K562 (cell line): Measurements from ENCODE around the gene SETD1B. TPM values are rescaled to one million over a fixed set of nuclear protein-coding genes. Genes with fewer than 3 reads are reported as not detected.

Experiments
- ATAC-seq: fragments of 200-7000 bp; cut with Tn5 transposase; 3 replicates; pipeline ENCODE4 v1.9.1; 2020; ENCODE audit warnings: moderate library complexity
- BruUV-seq: library from RNA; stranded (reverse); fragments of 400-500 nt; replicated peaks from 2 replicates; lab custom pipeline; 2021; lab: Mats Ljungman, UMichigan
- CTCF ChIA-PET: fragments of 300-600 bp; formaldehyde crosslinking; extraction: SDS; loops from one replicate; lab custom pipeline; 2021; ENCODE audit warnings: low intra/inter-chr PET ratio; lab: Yijun Ruan, JAX
- POLR2A ChIA-PET: fragments of 300-600, 350-650 bp; sonication (Branson Sonifier 250); formaldehyde crosslinking; extraction: SDS; loops from one replicate; lab custom pipeline; 2021; ENCODE audit warnings: antibody characterized with exemption, inconsistent platforms; lab: Yijun Ruan, JAX
- DNase-seq, 4 experiments: peaks; one replicate each; pipeline versions ENCODE4 v3.0.0 to v3.0.0-alpha.2; 2011 to 2018; ENCODE audit warnings: low spot score in 3 of 4, mixed read lengths in 3 of 4; ENCODE audit errors: extremely low read depth in 1 of 4
- FAIRE-seq: peaks from 2 replicates; lab custom pipeline; 2011; peaks lifted over from hg19 to GRCh38; lab: Jason Lieb, UNC
- H2AFZ ChIP-seq: 2 replicates; pipeline ENCODE4 v1.6.0; 2011; ENCODE audit warnings: low read depth, low read length, control low read depth, inconsistent platforms
- H3K27ac ChIP-seq: fragments of 200-600 bp; 3 replicates; pipeline ENCODE4 v1.8.0; 2011; ENCODE audit warnings: low read depth, mild to moderate bottlenecking, control low read depth, inconsistent platforms, low read length, moderate library complexity, mixed read lengths; ENCODE audit errors: extremely low read depth
- H3K27me3 ChIP-seq, 2 experiments: fragments of 300-600 bp in 1 of 2; 2 replicates in 1 of 2; 3 replicates in 1 of 2; pipeline versions ENCODE4 v1.6.0 to v1.8.0; 2011; ENCODE audit warnings: inconsistent platforms in 2 of 2, low read length in 2 of 2, mild to moderate bottlenecking in 1 of 2, mixed read lengths in 1 of 2, moderate library complexity in 1 of 2; ENCODE audit not compliant: control insufficient read depth in 2 of 2, insufficient read depth in 2 of 2
- H3K36me3 ChIP-seq: fragments of 300-600 bp; 3 replicates; pipeline ENCODE4 v1.8.0; 2011; ENCODE audit warnings: mild to moderate bottlenecking, low read length, inconsistent platforms; ENCODE audit not compliant: control insufficient read depth, insufficient read depth
- H3K4me1 ChIP-seq, 2 experiments: fragments of 200-600 bp in 1 of 2; replicated peaks in 1 of 2; 2 replicates in 1 of 2; 3 replicates in 1 of 2; pipeline versions ENCODE4 v1.5.1 to v1.8.0; 2011; ENCODE audit warnings: inconsistent platforms in 2 of 2, low read length in 2 of 2, mild to moderate bottlenecking in 1 of 2, mixed read lengths in 1 of 2, moderate library complexity in 1 of 2; ENCODE audit not compliant: control insufficient read depth in 2 of 2, insufficient read depth in 2 of 2
- H3K4me2 ChIP-seq: 2 replicates; pipeline ENCODE4 v1.6.1; 2011; ENCODE audit warnings: low read length, control low read depth, inconsistent platforms, mixed read lengths; ENCODE audit not compliant: insufficient read depth
- H3K4me3 ChIP-seq: fragments of 200-600 bp; sonication (generic), shearing (Covaris generic); 2 replicates; pipeline ENCODE4 v1.5.1; 2016; ENCODE audit warnings: control low read depth, inconsistent platforms
- H3K79me2 ChIP-seq: fragments of 200-600 bp; 3 replicates; pipeline ENCODE4 v1.8.0; 2011; ENCODE audit warnings: low read length, inconsistent platforms; ENCODE audit not compliant: control insufficient read depth, insufficient read depth
- H3K9ac ChIP-seq, 2 experiments: 2 replicates each; pipeline versions ENCODE4 v1.6.0 to v1.6.1; 2011; ENCODE audit warnings: low read depth in 2 of 2, low read length in 2 of 2, control low read depth in 1 of 2, inconsistent platforms in 1 of 2, mild to moderate bottlenecking in 1 of 2, mixed read lengths in 1 of 2; ENCODE audit not compliant: insufficient read depth in 1 of 2
- H3K9me1 ChIP-seq: one replicate; pipeline ENCODE4 v1.6.0; 2011; ENCODE audit warnings: inconsistent platforms, mild to moderate bottlenecking, low read length, moderate library complexity; ENCODE audit not compliant: control insufficient read depth, insufficient read depth
- H3K9me3 ChIP-seq: replicated peaks from 2 replicates; pipeline ENCODE4 v1.5.1; 2011; ENCODE audit warnings: low read depth, low read length, inconsistent platforms; ENCODE audit not compliant: control insufficient read depth, insufficient read depth
- H4K20me1 ChIP-seq: replicated peaks from 2 replicates; pipeline ENCODE4 v1.6.1; 2011; ENCODE audit warnings: low read length, inconsistent platforms, mixed read lengths; ENCODE audit not compliant: control insufficient read depth, insufficient read depth
- BRD9 ChIP-seq: fragments of 450-650 bp; IDR thresholded peaks from 2 replicates; pipeline ENCODE4 v1.6.1; 2018; ENCODE audit warnings: low read depth; ENCODE audit not compliant: partially characterized antibody
- CREM ChIP-seq: IDR thresholded peaks from 2 replicates; pipeline ENCODE4 v1.6.1; 2014; ENCODE audit warnings: antibody characterized with exemption, low read depth
- EGR1 ChIP-seq: fragments of 450-650 bp; conservative IDR thresholded peaks from 2 replicates; pipeline ENCODE4 v1.6.1; 2017; ENCODE audit warnings: mild to moderate bottlenecking
- ETV5 ChIP-seq: sonication (generic); formaldehyde crosslinking; IDR thresholded peaks from 2 replicates; pipeline ENCODE4 v1.4.0; 2020; ENCODE audit warnings: low read depth, mild to moderate bottlenecking, missing genetic modification reagents
- FOSL1 ChIP-seq: fragments of 200-800 bp; sonication (Bioruptor generic); conservative IDR thresholded peaks from 2 replicates; pipeline ENCODE4 v1.6.1; 2016; ENCODE audit warnings: missing genetic modification characterization, missing compliant biosample characterization
- JUN ChIP-seq, 2 experiments: sonication (generic) in 1 of 2; formaldehyde crosslinking in 1 of 2; IDR thresholded peaks; 2 replicates each; pipeline versions ENCODE4 v1.6.1 to v1.8.0; 2012 to 2022; ENCODE audit warnings: borderline replicate concordance in 2 of 2, mild to moderate bottlenecking in 2 of 2, improper control_type of control experiment in 1 of 2, low read depth in 1 of 2, low read length in 1 of 2, missing genetic modification reagents in 1 of 2
- JUND ChIP-seq, 2 experiments: IDR thresholded peaks; 2 replicates in 1 of 2; 3 replicates in 1 of 2; pipeline ENCODE4 v1.6.1; 2011; ENCODE audit warnings: borderline replicate concordance in 2 of 2, low read depth in 2 of 2, low read length in 2 of 2, improper control_type of control experiment in 1 of 2, missing biosample characterization in 1 of 2, missing genetic modification characterization in 1 of 2, missing genetic modification reagents in 1 of 2
- MBD2 ChIP-seq: sonication (generic); IDR thresholded peaks from 2 replicates; pipeline ENCODE4 v1.6.1; 2016; ENCODE audit warnings: low read depth, borderline replicate concordance
- MLLT1 ChIP-seq, 2 experiments: fragments of 450-650 bp; IDR thresholded peaks; 2 replicates each; pipeline ENCODE4 v1.6.1; 2016
- NEUROD1 ChIP-seq: fragments of 150-350 bp; IDR thresholded peaks from 2 replicates; pipeline ENCODE4 v1.6.1; 2014; ENCODE audit warnings: borderline replicate concordance, low read length, low read depth; ENCODE audit not compliant: partially characterized antibody
- NR2C2 ChIP-seq, 2 experiments: fragments of 200-800 bp in 1 of 2; sonication (Bioruptor generic) in 1 of 2; sonication (generic) in 1 of 2; formaldehyde crosslinking in 1 of 2; IDR thresholded peaks; 2 replicates each; pipeline versions ENCODE4 v1.6.1 to v1.8.0; 2016 to 2022; ENCODE audit warnings: mild to moderate bottlenecking in 1 of 2, missing compliant biosample characterization in 1 of 2, missing genetic modification characterization in 1 of 2, missing genetic modification reagents in 1 of 2
- RBBP5 ChIP-seq: fragments of 200-600 bp; sonication (generic); IDR thresholded peaks from 2 replicates; pipeline ENCODE4 v1.6.1; 2012; ENCODE audit warnings: borderline replicate concordance, mild to moderate bottlenecking, low read length, control low read depth, inconsistent platforms; ENCODE audit not compliant: insufficient read depth, poor library complexity, severe bottlenecking
- RBFOX2 ChIP-seq: fragments of 200-400 bp; formaldehyde crosslinking; IDR thresholded peaks from 2 replicates; pipeline ENCODE4 v1.6.1; 2017; ENCODE audit warnings: low read depth, mild to moderate bottlenecking, low read length, moderate library complexity
- RBM14 ChIP-seq: fragments of 200-400 bp; formaldehyde crosslinking; IDR thresholded peaks from 2 replicates; pipeline ENCODE4 v1.6.1; 2018; ENCODE audit warnings: low read depth, mild to moderate bottlenecking, low read length, moderate library complexity, borderline replicate concordance; ENCODE audit not compliant: insufficient read depth
- TBP ChIP-seq: optimal IDR thresholded peaks from 2 replicates; pipeline ENCODE3; 2011; ENCODE audit warnings: low read depth, low read length, improper control_type of control experiment
- WGBS: fragments of 100-300 bp; shearing (Covaris generic); methylation state at CpG from one replicate; pipeline ENCODE4 v1.1.6; 2016; ENCODE audit warnings: low coverage, mixed read lengths; ENCODE audit not compliant: insufficient coverage; ENCODE audit errors: missing lambda C conversion rate; 5-methylcytosine and 5-hydroxymethylcytosine counted together
- in situ Hi-C: fragments of 300-500 bp; cut with MboI; formaldehyde crosslinking; loops from 4 replicates; pipeline ENCODE4 v1.15.0; 2018; ENCODE audit warnings: inconsistent platforms, mixed read lengths
- intact Hi-C: fragments of 100-400 bp; cut with micrococcal nuclease; formaldehyde crosslinking; loops from 2 replicates; pipeline ENCODE4 v1.14.2; 2022
- polyA plus RNA-seq, 8 experiments: library from polyadenylated mRNA; depleted of rRNA in 4 of 8; stranded (reverse) in 5 of 8; unstranded in 3 of 8; fragments of >200 nt; fragmentation: Nextera tagmentation in 2 of 8; fragmentation: Illumina TruSeq in 1 of 8; extraction: Ambion mirVana in 2 of 8; extraction: Trizol in 1 of 8; gene quantifications; 2 replicates each; pipeline versions ENCODE4 v1.2.1 to v1.2.3, GENCODE V29; 2011 to 2014; ENCODE audit warnings: inconsistent platforms in 1 of 8, missing spikeins in 1 of 8
- total RNA-seq, 7 experiments: library from RNA; depleted of rRNA in 6 of 7; stranded (reverse); fragments of >200 nt in 6 of 7; fragmentation: Illumina TruSeq in 2 of 7; extraction: Trizol in 2 of 7; gene quantifications; 2 replicates each; pipeline versions ENCODE4 v1.2.1 to v1.2.3, GENCODE V29; 2011 to 2021; ENCODE audit warnings: low replicate concordance in 1 of 7
- TF ChIP-seq, protein P1 (sequence below): sonication (generic); formaldehyde crosslinking; IDR thresholded peaks from 2 replicates; pipeline ENCODE4 v1.8.0; 2022; ENCODE audit warnings: mild to moderate bottlenecking, missing genetic modification reagents

Gene SETD1B
- total and polyA plus RNA-seq, 9 of the 15 experiments (the other 6 are each of a cell fraction or from before 2014, with no cell fraction given), result 0.48 to 26.6 (median 2.3) TPM

- Histone ChIP-seq H3K79me2 (peaks cover 85% of the 10 kb centered on the region), H3K27ac (peak overlapping the region; percentile 99), H3K27me3 (no peaks in the 10 kb centered on the region), H3K9ac (peak overlapping the region; percentile 99 to 100), H3K9me3 (no peaks in the 10 kb centered on the region), H3K4me1 (peaks cover 32 to 73% of the 10 kb centered on the region in 2 experiments; a peak in 4 of 5 replicates), H3K9me1 (no peaks in the 10 kb centered on the region), H3K4me3 (peak overlapping the region; percentile 80), H3K4me2 (peak overlapping the region; percentile 93), H2AFZ (peak overlapping the region; percentile 57), H3K36me3 (peaks cover 32% of the 10 kb centered on the region), H4K20me1 (no peaks in the 10 kb centered on the region)
- ChIA-PET POLR2A (interaction anchor here (0.5 to 9.4 kb wide), 12 partner anchors 8 to 1599 kb away, joined by 3 to 194 read pairs (median 5); partner anchors contain the start of genes PSMD9, RNU4-2, RPLP0 and SETD1B), CTCF (no interaction called here)
- 0% methylated on average over 37 of the region's 84 CpGs for WGBS
- BruUV-seq, result no TSS peak
- ATAC-seq, result peak; percentile 52
- DNase-seq, result peak; percentile 71 to 94 (median 82)
- in situ Hi-C loops, result loop anchor here (5.0 kb wide), 1 partner anchor 87 kb away; the partner anchor contains the start of gene PSMD9
- intact Hi-C loops, result no loop called here
- FAIRE-seq, result no peak
- 0 out of 2 replicates have a peak, but pooled peaks have one; percentile 42 for TF ChIP-seq MBD2
- peak; percentile 46 for TF ChIP-seq TBP
- TF ChIP-seq, protein P1, sequence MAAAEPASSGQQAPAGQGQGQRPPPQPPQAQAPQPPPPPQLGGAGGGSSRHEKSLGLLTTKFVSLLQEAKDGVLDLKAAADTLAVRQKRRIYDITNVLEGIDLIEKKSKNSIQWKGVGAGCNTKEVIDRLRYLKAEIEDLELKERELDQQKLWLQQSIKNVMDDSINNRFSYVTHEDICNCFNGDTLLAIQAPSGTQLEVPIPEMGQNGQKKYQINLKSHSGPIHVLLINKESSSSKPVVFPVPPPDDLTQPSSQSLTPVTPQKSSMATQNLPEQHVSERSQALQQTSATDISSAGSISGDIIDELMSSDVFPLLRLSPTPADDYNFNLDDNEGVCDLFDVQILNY (CRISPR knock-in tag), result peak; percentile 69; the same call in 1 of the 2 replicates
- peak; percentile 36 to 56; a peak in 2 of 4 replicates for TF ChIP-seq MLLT1 (IDR thresholded peaks at IDR 0.05)
- TF ChIP-seq JUN (IDR thresholded peaks at IDR 0.05; ENCODE audit: borderline replicate concordance, low read depth, low read length), result peak; percentile 50; the same call in 1 of the 2 replicates
- TF ChIP-seq JUN (CRISPR knock-in tag; IDR thresholded peaks at IDR 0.05; ENCODE audit: borderline replicate concordance), result no peak
- peak; percentile 88 for TF ChIP-seq JUND (IDR thresholded peaks at IDR 0.05; ENCODE audit: borderline replicate concordance, low read depth, low read length)
- TF ChIP-seq JUND (tag; IDR thresholded peaks at IDR 0.05; ENCODE audit: borderline replicate concordance, low read depth, low read length), result no peak; the same call in 2 of the 3 replicates
- peak; percentile 89 for TF ChIP-seq FOSL1 (tag)
- TF ChIP-seq ETV5, result no peak
- peak; percentile 89 for TF ChIP-seq BRD9
- TF ChIP-seq EGR1, result peak; percentile 95
- peak; percentile 33 for TF ChIP-seq RBBP5
- TF ChIP-seq CREM, result peak; percentile 75
- TF ChIP-seq RBFOX2, result peak; percentile 87
- no peak for TF ChIP-seq NR2C2 (CRISPR knock-in tag; IDR thresholded peaks at IDR 0.05)
- TF ChIP-seq NR2C2 (tag; IDR thresholded peaks at IDR 0.05), result peak; percentile 75; the same call in 1 of the 2 replicates
- 0 out of 2 replicates have a peak, but pooled peaks have one; percentile 57 for TF ChIP-seq RBM14
- TF ChIP-seq NEUROD1, result peak; percentile 76
Measured at GRCh38 chr12:121799842-121800693, 3.7 kb upstream of the SETD1B start.
